Uterus (tissue), 4 donors: ENCODE data around the gene ZNF765. TPM values are rescaled to one million over a fixed set of nuclear protein-coding genes. Genes with fewer than 3 reads are reported as not detected.
"Not testable (repeated sequence)": the region's sequence is repeated elsewhere in the genome, so short reads cannot be mapped to it uniquely, and the experiment has no call there.

Experiments used
- DNase-seq, 2 donors: peaks; one replicate each; pipeline ENCODE4 v3.0.0-alpha.2; 2019 to 2020
- H3K27ac ChIP-seq, 2 donors: fragments of 200-600 bp; sonication (generic); 1 replicate in 1 of 2; 2 replicates in 1 of 2; pipeline ENCODE4 v1.5.1; 2016 to 2018
- H3K27me3 ChIP-seq, 2 donors: fragments of 200-600 bp; sonication (generic); one replicate each; pipeline ENCODE4 v1.5.1; 2018 to 2019; ENCODE audit warnings: control low read depth in 1 of 2
- H3K36me3 ChIP-seq, 2 donors: fragments of 200-600 bp; sonication (generic); one replicate each; pipeline ENCODE4 v1.5.1; 2019; ENCODE audit warnings: control low read depth in 1 of 2
- H3K4me1 ChIP-seq, 2 donors: fragments of 200-600 bp; sonication (generic); one replicate each; pipeline ENCODE4 v1.5.1; 2018 to 2019; ENCODE audit warnings: control low read depth in 1 of 2
- H3K4me3 ChIP-seq, 2 donors: fragments of 200-600 bp; sonication (generic); 1 replicate in 1 of 2; 2 replicates in 1 of 2; pipeline ENCODE4 v1.5.1; 2018 to 2019; ENCODE audit warnings: mild to moderate bottlenecking in 1 of 2
- H3K9me3 ChIP-seq, 2 donors: fragments of 200-600 bp; sonication (generic); one replicate each; pipeline ENCODE4 v1.5.1; 2019; ENCODE audit warnings: control low read depth in 1 of 2
- CTCF ChIP-seq, 4 experiments: fragments of 200-600 bp in 2 of 4; fragments of 450-650 bp in 2 of 4; sonication (generic) in 2 of 4; IDR thresholded peaks; one replicate each; pipeline ENCODE4 v1.5.1; 2016 to 2019; ENCODE audit warnings: antibody characterized with exemption in 4 of 4, mild to moderate bottlenecking in 2 of 4, moderate library complexity in 1 of 4
- POLR2A ChIP-seq, 2 donors: fragments of 450-650 bp; IDR thresholded peaks; one replicate each; pipeline ENCODE4 v1.6.1; 2016; ENCODE audit warnings: antibody characterized with exemption in 2 of 2, mild to moderate bottlenecking in 1 of 2, moderate library complexity in 1 of 2
- intact Hi-C: fragments of 100-400 bp; cut with DNase I; formaldehyde crosslinking; loops from one replicate; pipeline ENCODE4 v1.15.1; 2023; ENCODE audit warnings: low total_unique reads
- total RNA-seq, 4 donors: library from RNA; depleted of rRNA in 3 of 4; stranded (reverse); fragments of >200 nt in 3 of 4; gene quantifications; one replicate each; pipeline versions ENCODE4 v1.1.0 to v1.2.4, GENCODE V29; 2014 to 2023
- donor health status: DM: yes; HTN: yes; CAD: no.

Gene ZNF765
- total RNA-seq, 4 donors from 2014 or later = 5.1 to 28.8 (median 23.6) TPM

DNA sequence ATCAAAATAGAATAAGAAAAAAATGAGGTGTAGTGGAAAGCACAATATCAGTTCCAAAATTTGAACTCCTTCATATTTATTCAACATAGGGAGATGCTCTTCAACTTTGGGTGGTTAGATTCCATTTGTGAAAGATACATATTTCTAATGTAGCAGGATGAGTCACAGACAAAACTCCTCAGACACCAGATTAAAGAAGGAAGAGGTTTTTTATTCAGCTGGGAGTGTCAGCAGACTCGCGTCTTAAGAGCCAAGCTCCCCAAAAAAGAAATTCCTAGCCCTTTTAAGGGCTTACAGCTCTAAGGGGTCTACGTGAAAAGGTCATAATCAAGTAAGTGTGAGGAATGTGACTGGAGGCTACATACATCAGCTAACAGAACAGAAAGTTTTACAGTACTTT, 6.8 kb upstream of the ZNF765 start:
- H3K4me3 ChIP-seq = no peak overlapping the region
- H3K27me3 ChIP-seq = no peaks in the 10 kb centered on the region
- H3K27ac ChIP-seq = no peak overlapping the region
- no peak for DNase-seq
- no peaks in the 10 kb centered on the region for H3K36me3 ChIP-seq
- no peaks in the 10 kb centered on the region for H3K4me1 ChIP-seq
- intact Hi-C loops = no loop called here
- H3K9me3 ChIP-seq = no peaks in the 10 kb centered on the region
- TF ChIP-seq CTCF (IDR thresholded peaks at IDR 0.05) (no peak), POLR2A (IDR thresholded peaks at IDR 0.05) (no peak)

- Histone ChIP-seq H3K4me1 (no peaks in the 10 kb centered on the region), H3K4me3 (no peak overlapping the region), H3K36me3 (no peaks in the 10 kb centered on the region), H3K27me3 (no peaks in the 10 kb centered on the region), H3K9me3 (no peaks in the 10 kb centered on the region), H3K27ac (no peak overlapping the region)
- intact Hi-C loops = no loop called here
- no peak for DNase-seq
- no peak for TF ChIP-seq CTCF (IDR thresholded peaks at IDR 0.05)
- TF ChIP-seq POLR2A (IDR thresholded peaks at IDR 0.05) = no peak
These were observed 6.0 kb upstream of the ZNF765 start for GRCh38 chr19:53388904-53389303.

DNA sequence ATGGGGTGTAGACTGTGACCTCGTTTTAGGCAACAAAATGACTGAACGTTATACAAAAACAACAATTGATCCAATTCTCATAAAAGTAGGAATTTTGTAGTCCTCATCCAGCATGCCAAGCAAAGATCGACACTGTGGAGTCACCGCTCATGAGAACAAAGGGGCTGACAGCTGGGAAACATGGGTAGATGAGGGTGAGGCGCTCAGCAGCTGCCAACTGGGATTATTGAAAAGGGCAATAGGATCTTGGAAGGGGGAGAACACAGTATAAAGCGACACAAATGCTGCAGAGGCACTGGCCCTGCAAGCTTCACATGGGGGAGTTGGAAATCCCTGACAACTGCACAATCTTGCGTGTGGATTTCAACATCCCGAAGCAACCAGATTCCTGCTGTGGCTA, 5.4 kb upstream of the ZNF765 start:
- no peaks in the 10 kb centered on the region for H3K36me3 ChIP-seq
- H3K27ac ChIP-seq = no peak overlapping the region
- no peaks in the 10 kb centered on the region for H3K4me1 ChIP-seq
- no peak for TF ChIP-seq POLR2A (IDR thresholded peaks at IDR 0.05)
- TF ChIP-seq CTCF (IDR thresholded peaks at IDR 0.05) = no peak
- intact Hi-C loops = no loop called here
- H3K27me3 ChIP-seq = no peaks in the 10 kb centered on the region
- DNase-seq = no peak
- no peak overlapping the region for H3K4me3 ChIP-seq
- no peaks in the 10 kb centered on the region for H3K9me3 ChIP-seq

GRCh38 chr19:53389978-53390377, 5.0 kb upstream of the ZNF765 start:
- no peaks in the 10 kb centered on the region for H3K36me3 ChIP-seq
- no peaks in the 10 kb centered on the region for H3K4me1 ChIP-seq
- TF ChIP-seq POLR2A (IDR thresholded peaks at IDR 0.05) (no peak), CTCF (IDR thresholded peaks at IDR 0.05) (no peak)
- no peaks in the 10 kb centered on the region for H3K9me3 ChIP-seq
- no peak overlapping the region for H3K27ac ChIP-seq
- no peak overlapping the region for H3K4me3 ChIP-seq
- no peak for DNase-seq
- H3K27me3 ChIP-seq = no peaks in the 10 kb centered on the region
- intact Hi-C loops = no loop called here

DNA sequence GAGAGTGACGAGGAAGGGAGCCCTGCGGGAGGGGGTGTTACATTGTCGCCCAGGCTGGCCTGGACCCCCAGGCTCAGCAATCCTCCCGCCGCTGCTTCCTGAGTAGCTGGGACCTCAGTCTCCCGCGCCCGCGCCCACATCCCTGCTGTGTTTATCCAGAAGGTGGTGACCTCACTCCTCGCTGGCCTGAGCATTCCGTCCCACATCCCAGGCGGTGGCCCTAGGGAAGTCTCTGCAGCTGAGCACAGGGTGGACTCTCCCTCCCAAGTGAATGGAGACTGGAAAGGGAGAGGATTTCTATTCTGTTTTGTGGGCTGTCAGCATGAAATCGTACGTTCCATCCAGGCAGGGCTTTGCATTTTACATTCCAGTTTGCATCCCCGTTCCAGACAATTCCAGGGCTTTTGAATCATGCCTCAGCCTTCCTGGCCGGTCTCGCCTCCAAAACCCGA, 401 bp upstream of the ZNF765 start:
- no peaks in the 10 kb centered on the region for H3K27me3 ChIP-seq
- no peaks in the 10 kb centered on the region for H3K36me3 ChIP-seq
- peak overlapping the region; percentile 78 to 86 for H3K27ac ChIP-seq
- peak overlapping the region; percentile 49 to 57 for H3K4me3 ChIP-seq
- DNase-seq = peak; percentile 49 to 58
- intact Hi-C loops = no loop called here
- no peaks in the 10 kb centered on the region for H3K9me3 ChIP-seq
- TF ChIP-seq CTCF (IDR thresholded peaks at IDR 0.05) = no peak
- TF ChIP-seq POLR2A (IDR thresholded peaks at IDR 0.05) = no peak
- peaks cover 0 to 6% of the 10 kb centered on the region in 2 donors for H3K4me1 ChIP-seq

DNA sequence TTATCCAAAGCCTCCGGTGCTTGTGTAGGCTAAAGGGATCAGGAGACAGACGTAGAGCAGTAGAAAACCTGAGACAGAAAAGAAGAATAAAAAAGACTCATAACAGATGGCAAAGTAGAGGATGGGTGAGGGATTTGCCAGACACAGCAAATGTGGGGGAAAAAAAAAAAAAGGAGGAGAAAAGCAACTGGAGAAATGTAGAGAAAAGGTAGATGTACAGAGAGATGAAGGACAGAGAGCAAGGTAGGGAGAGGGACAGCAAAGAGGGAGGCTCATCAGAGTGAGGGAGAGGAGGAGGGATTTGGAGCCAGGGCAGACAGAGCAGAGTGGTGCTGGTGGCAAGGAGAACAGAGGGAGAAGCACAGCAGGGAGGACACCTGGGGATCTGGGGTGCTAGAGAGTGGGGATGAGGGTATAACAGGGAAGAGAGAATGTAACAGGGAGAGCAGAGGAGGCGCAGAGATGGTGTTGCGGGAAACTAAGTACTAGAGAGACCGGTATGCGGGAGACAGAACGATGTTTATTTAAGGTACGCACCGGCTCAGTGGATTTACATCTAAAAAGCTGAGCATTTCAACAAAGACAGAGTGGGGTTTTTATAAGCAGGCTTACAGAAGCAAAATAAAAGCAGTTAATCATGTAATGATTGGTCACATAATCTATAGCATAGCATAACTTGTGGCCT, 1.0 kb downstream of the ZNF765 start:
- H3K4me3 ChIP-seq = peak overlapping the region; percentile 49 to 57

More for the DNA sequence above, 1.0 kb downstream of the ZNF765 start:
- H3K9me3 ChIP-seq, H3K4me1 ChIP-seq, DNase-seq, intact Hi-C loops, H3K36me3 ChIP-seq, H3K27me3 ChIP-seq: not testable (repeated sequence)
- H3K27ac ChIP-seq = peak overlapping the region; percentile 78 to 86
